Body of pancreas (tissue), 4 donors: ENCODE measurements around the gene ZNF839. TPM values are rescaled to one million over a fixed set of nuclear protein-coding genes. Genes with fewer than 3 reads are reported as not detected.
"Not testable (repeated sequence)": the region's sequence is repeated elsewhere in the genome, so short reads cannot be mapped to it uniquely, and the experiment has no call there.

Experiments used
- ATAC-seq: fragments of 150-250 bp; one replicate; pipeline ENCODE4 v1.9.1; 2016
- DNase-seq, 4 donors: peaks; one replicate each; pipeline ENCODE4 v3.0.0-alpha.2; 2019
- H3K27ac ChIP-seq, 4 donors: fragments of 200-600 bp; sonication (generic); 1 replicate in 3 of 4; 2 replicates in 1 of 4; pipeline versions ENCODE4 v1.5.1 to v1.6.1; 2016 to 2019; ENCODE audit warnings: mild to moderate bottlenecking in 1 of 4, mixed read lengths in 1 of 4, moderate library complexity in 1 of 4
- H3K27me3 ChIP-seq, 2 donors: fragments of 200-600 bp; sonication (generic); one replicate each; pipeline ENCODE4 v1.6.0; 2016; ENCODE audit warnings: mild to moderate bottlenecking in 1 of 2
- H3K36me3 ChIP-seq, 2 donors: fragments of 200-600 bp; sonication (generic); replicated peaks in 1 of 2; 2 replicates each; pipeline ENCODE4 v1.5.1; 2016; ENCODE audit warnings: low read depth in 2 of 2; ENCODE audit not compliant: insufficient read depth in 1 of 2
- H3K4me1 ChIP-seq: fragments of 200-600 bp; sonication (generic); one replicate; pipeline ENCODE4 v1.6.0; 2016
- H3K4me3 ChIP-seq, 2 donors: fragments of 200-600 bp; sonication (generic); 1 replicate in 1 of 2; 2 replicates in 1 of 2; pipeline ENCODE4 v1.5.1; 2016 to 2019
- H3K9me3 ChIP-seq, 3 donors: fragments of 200-600 bp; sonication (generic); 1 replicate in 2 of 3; 2 replicates in 1 of 3; pipeline ENCODE4 v1.5.1; 2016
- CTCF ChIP-seq, 7 experiments: fragments of 450-650 bp in 4 of 7; fragments of 200-600 bp in 3 of 7; sonication (generic) in 3 of 7; IDR thresholded peaks; one replicate each; pipeline ENCODE4 v1.5.1; 2016 to 2019; ENCODE audit warnings: antibody characterized with exemption in 7 of 7
- POLR2A ChIP-seq, 3 donors: fragments of 450-650 bp; IDR thresholded peaks; one replicate each; pipeline ENCODE4 v1.6.1; 2016; ENCODE audit warnings: antibody characterized with exemption in 3 of 3, mild to moderate bottlenecking in 2 of 3
- WGBS, 2 donors: methylation state at CpG; one replicate each; pipeline ENCODE4 v1.1.5; 2017; 5-methylcytosine and 5-hydroxymethylcytosine counted together
- intact Hi-C: fragments of 100-400 bp; cut with DNase I; formaldehyde crosslinking; loops from one replicate; pipeline ENCODE4 v1.15.1; 2023
- total RNA-seq, 2 donors: library from RNA; depleted of rRNA; stranded (reverse); fragments of >200 nt; gene quantifications; one replicate each; pipeline ENCODE4 v1.1.0, GENCODE V29; 2016

The ZNF839 gene
- total RNA-seq, 2 donors from 2014 or later: 8.0 to 22.1 TPM

GRCh38 chr14:102293781-102294180 is 25.8 kb upstream of the ZNF839 start:
- Histone ChIP-seq H3K36me3 (no peaks in the 10 kb centered on the region), H3K9me3 (no peaks in the 10 kb centered on the region), H3K4me3 (no peak overlapping the region), H3K4me1 (peaks cover 9% of the 10 kb centered on the region), H3K27me3 (no peaks in the 10 kb centered on the region), H3K27ac (no peak overlapping the region)
- no peak for TF ChIP-seq POLR2A (IDR thresholded peaks at IDR 0.05)
- no peak for TF ChIP-seq CTCF (IDR thresholded peaks at IDR 0.05)
- ATAC-seq (no peak), DNase-seq (no peak)
- intact Hi-C loops: loop anchor here (5.0 kb wide), 1 partner anchor 36 kb away; no protein-coding TSS in a partner anchor
- 84 to 89% methylated on average over 6 of the region's 6 CpGs for WGBS, 2 donors

GRCh38 chr14:102295270-102295669 is 24.3 kb upstream of the ZNF839 start:
- intact Hi-C loops: no loop called here
- Histone ChIP-seq H3K4me1 (peaks cover 9% of the 10 kb centered on the region), H3K27ac (peak overlapping the region in 3 of 4 donors; percentile 9 to 40 (median 21))

GRCh38 chr14:102297436-102298170 is 21.9 kb upstream of the ZNF839 start:
- Histone ChIP-seq H3K4me3 (no peak overlapping the region), H3K4me1 (peaks cover 9% of the 10 kb centered on the region), H3K9me3 (no peaks in the 10 kb centered on the region), H3K27ac (no peak overlapping the region), H3K36me3 (no peaks in the 10 kb centered on the region), H3K27me3 (no peaks in the 10 kb centered on the region)
- DNase-seq (no peak), ATAC-seq (no peak)
- 93 to 97% methylated on average over 8 to 26 of the region's 33 CpGs for WGBS, 2 donors
- intact Hi-C loops: no loop called here
- peak in 1 of 3 donors; percentile 6 for TF ChIP-seq POLR2A (IDR thresholded peaks at IDR 0.05)
- TF ChIP-seq CTCF (IDR thresholded peaks at IDR 0.05): no peak

More at GRCh38 chr14:102295270-102295669, 24.3 kb upstream of the ZNF839 start:
- no peaks in the 10 kb centered on the region for H3K9me3 ChIP-seq
- TF ChIP-seq CTCF (IDR thresholded peaks at IDR 0.05): peak in 4 of 7 experiments; percentile 7 to 26 (median 20)
- TF ChIP-seq POLR2A (IDR thresholded peaks at IDR 0.05): no peak
- no peaks in the 10 kb centered on the region for H3K27me3 ChIP-seq
- no peaks in the 10 kb centered on the region for H3K36me3 ChIP-seq
- peak; percentile 33 for ATAC-seq
- WGBS, 2 donors: 39 to 48% methylated on average over 3 of the region's 3 CpGs
- no peak for DNase-seq
- H3K4me3 ChIP-seq: no peak overlapping the region

GRCh38 chr14:102298303-102299070 is 21.1 kb upstream of the ZNF839 start:
- H3K27ac ChIP-seq, H3K27me3 ChIP-seq, ATAC-seq, H3K36me3 ChIP-seq, H3K9me3 ChIP-seq, DNase-seq, H3K4me3 ChIP-seq, H3K4me1 ChIP-seq, intact Hi-C loops: not testable (repeated sequence)
- WGBS, 2 donors: 79 to 86% methylated on average over 12 of the region's 12 CpGs

- H3K4me3 ChIP-seq: no peak overlapping the region
These were observed 15.9 kb upstream of the ZNF839 start for GRCh38 chr14:102303664-102304063.

More at GRCh38 chr14:102303664-102304063, 15.9 kb upstream of the ZNF839 start:
- intact Hi-C loops: no loop called here
- H3K27ac ChIP-seq: no peak overlapping the region
- no peaks in the 10 kb centered on the region for H3K9me3 ChIP-seq
- DNase-seq: no peak
- TF ChIP-seq CTCF (IDR thresholded peaks at IDR 0.05) (no peak), POLR2A (IDR thresholded peaks at IDR 0.05) (no peak)
- H3K4me1 ChIP-seq: peaks cover 6% of the 10 kb centered on the region
- WGBS, 2 donors: 78 to 80% methylated on average over 3 of the region's 3 CpGs
- H3K36me3 ChIP-seq: no peaks in the 10 kb centered on the region
- no peaks in the 10 kb centered on the region for H3K27me3 ChIP-seq
- ATAC-seq: no peak
